Activated T-helper 17 cell treated with anti-CD3 and anti-CD28 coated beads, Interleukin-2, amount 50 U/mL, for 72 hours (primary cell): Measurements from ENCODE around the gene EMP3. TPM values are rescaled to one million over a fixed set of nuclear protein-coding genes. Genes with fewer than 3 reads are reported as not detected.
"Not testable (repeated sequence)": the region's sequence is repeated elsewhere in the genome, so short reads cannot be mapped to it uniquely, and the experiment has no call there.

ENCODE experiments used
- ATAC-seq: fragments of 150-1000 bp; cut with Tn5 transposase; replicated peaks from 2 replicates; pipeline ENCODE4 v1.10.0; 2021; ENCODE audit warnings: mild to moderate bottlenecking, moderate library complexity
- H3K27ac Mint-ChIP-seq: one replicate; pipeline ENCODE4 v1.8.0; 2022; ENCODE audit warnings: mixed read lengths
- H3K27me3 Mint-ChIP-seq: one replicate; pipeline ENCODE4 v1.8.0; 2022; ENCODE audit warnings: mixed read lengths
- H3K36me3 Mint-ChIP-seq: one replicate; pipeline ENCODE4 v1.8.0; 2022; ENCODE audit warnings: low read depth, mild to moderate bottlenecking, mixed read lengths
- H3K4me1 Mint-ChIP-seq: one replicate; pipeline ENCODE4 v1.8.0; 2022; ENCODE audit warnings: mixed read lengths
- H3K4me3 Mint-ChIP-seq: one replicate; pipeline ENCODE4 v1.8.0; 2022; ENCODE audit warnings: mild to moderate bottlenecking, mixed read lengths
- H3K9me3 Mint-ChIP-seq: one replicate; pipeline ENCODE4 v1.8.0; 2022; ENCODE audit warnings: mixed read lengths
- total RNA-seq, 2 donors: library from RNA; stranded (reverse); gene quantifications; one replicate each; pipeline ENCODE4 v1.2.3, GENCODE V29; 2022

EMP3 gene
- total RNA-seq, 2 donors from 2014 or later = 190 to 192 TPM

DNA sequence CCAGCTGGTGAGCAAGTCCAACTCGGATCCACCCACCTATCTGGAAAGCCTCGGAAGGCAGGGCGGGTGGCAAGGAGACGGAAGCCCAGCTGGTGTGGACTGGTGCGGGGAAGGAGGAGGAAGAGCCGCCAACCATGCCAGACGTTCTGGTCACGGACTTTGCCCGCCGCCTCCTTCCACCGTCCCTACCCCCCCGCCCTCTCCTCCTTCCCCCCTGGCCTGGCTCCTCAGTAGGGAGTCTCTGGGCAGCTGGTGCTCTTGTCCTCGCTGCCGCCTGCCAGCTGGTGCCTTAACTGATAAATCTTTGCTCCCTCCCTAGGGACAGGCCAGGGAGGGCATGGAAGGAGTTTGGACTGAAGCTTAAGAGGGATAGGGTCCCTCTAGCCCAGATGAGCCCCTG, 43.6 kb downstream of the EMP3 start:
- H3K36me3 Mint-ChIP-seq = peaks cover 3% of the 10 kb centered on the region
- H3K4me3 Mint-ChIP-seq = no peak overlapping the region
- no peak overlapping the region for H3K27ac Mint-ChIP-seq
- ATAC-seq = no peak
- H3K27me3 Mint-ChIP-seq = no peaks in the 10 kb centered on the region
- no peaks in the 10 kb centered on the region for H3K9me3 Mint-ChIP-seq
- no peaks in the 10 kb centered on the region for H3K4me1 Mint-ChIP-seq

DNA sequence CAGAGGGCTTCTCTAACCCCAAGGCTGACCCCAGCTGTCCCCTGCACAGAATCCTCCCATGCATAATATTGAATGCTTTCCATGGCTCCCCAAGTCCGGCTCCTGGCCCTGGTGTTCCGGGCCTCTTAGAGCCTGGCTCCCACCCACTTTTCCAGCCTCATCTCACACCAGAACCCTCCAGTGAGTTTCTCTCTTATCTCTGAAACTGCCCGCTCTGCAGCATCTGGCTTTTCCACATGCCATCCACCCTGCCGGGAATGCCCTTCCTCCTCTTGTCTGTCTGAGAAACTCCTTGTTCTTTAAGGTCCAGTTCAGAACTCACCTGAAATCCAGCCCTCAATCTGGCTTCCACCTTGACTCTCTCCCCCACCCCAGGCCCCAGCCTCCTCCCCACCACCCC, 45.6 kb downstream of the EMP3 start:
- H3K4me3 Mint-ChIP-seq = no peak overlapping the region
- H3K27ac Mint-ChIP-seq = peak overlapping the region; percentile 13
- H3K36me3 Mint-ChIP-seq = no peaks in the 10 kb centered on the region
- H3K9me3 Mint-ChIP-seq = no peaks in the 10 kb centered on the region
- no peaks in the 10 kb centered on the region for H3K4me1 Mint-ChIP-seq
- ATAC-seq = no peak
- no peaks in the 10 kb centered on the region for H3K27me3 Mint-ChIP-seq

DNA sequence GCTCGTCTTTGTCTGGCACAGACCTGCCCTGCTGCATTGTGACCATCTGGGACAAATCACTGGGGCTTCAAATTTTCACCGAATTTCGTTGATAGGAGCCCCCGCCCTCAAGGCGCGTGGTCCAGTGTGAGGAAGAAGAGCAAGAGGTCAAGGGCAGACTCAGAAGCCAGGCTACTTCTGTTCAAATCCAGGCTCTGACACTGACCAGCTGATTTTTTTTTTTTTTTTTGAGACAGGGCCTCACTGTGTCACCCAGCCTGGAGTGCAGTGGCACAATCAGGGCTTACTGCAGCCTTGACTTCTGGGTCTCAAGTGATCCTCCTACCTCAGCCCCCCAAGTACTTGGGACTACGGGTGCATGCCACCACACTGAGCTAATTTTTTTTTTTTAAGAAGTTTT, 46.0 kb downstream of the EMP3 start:
- H3K27me3 Mint-ChIP-seq = no peaks in the 10 kb centered on the region
- H3K9me3 Mint-ChIP-seq = no peaks in the 10 kb centered on the region
- H3K4me1 Mint-ChIP-seq = no peaks in the 10 kb centered on the region
- no peak for ATAC-seq
- no peaks in the 10 kb centered on the region for H3K36me3 Mint-ChIP-seq
- no peak overlapping the region for H3K4me3 Mint-ChIP-seq
- H3K27ac Mint-ChIP-seq = no peak overlapping the region

DNA sequence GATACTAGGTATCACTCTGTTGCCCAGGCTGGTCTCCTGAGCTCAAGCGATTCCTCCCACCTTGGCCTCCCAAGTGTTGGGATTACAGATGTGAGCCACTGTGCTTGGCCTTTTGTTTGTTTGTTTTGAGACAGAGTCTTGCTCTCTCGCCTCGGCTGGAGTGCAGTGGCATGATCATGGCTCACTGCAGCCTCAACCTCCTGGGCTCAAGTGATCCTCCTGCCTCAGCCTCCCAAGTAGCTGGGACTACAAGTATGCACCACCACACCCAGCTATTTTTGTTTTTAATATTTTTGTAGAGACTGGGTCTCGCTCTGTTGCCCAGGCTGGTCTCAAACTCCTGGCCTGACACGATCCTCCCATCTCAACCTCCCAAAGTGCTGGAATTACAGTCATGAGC, 46.4 kb downstream of the EMP3 start:
- ATAC-seq, H3K9me3 Mint-ChIP-seq, H3K4me3 Mint-ChIP-seq, H3K36me3 Mint-ChIP-seq, H3K4me1 Mint-ChIP-seq, H3K27ac Mint-ChIP-seq, H3K27me3 Mint-ChIP-seq: not testable (repeated sequence)

DNA sequence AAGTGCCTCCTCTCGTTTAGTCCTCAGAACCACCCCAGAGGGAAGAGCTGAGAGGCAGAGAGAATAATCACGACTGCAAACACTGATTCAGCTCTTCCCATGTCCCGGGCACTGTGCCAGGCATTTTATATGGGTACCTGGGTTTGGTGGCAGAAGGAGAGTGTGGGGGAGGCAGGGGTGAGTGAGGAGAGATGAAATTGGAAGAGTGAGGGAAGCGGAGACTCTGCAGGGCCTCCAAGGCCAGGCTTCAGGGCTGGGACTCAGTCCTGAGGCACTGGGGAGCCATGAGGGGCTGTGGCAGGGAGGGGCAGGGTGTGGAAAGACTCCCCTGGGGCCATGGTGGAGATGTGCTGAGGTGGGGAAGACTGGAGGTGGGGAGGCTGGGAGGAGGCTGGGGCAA, 47.6 kb downstream of the EMP3 start:
- Mint-ChIP-seq H3K27ac (no peak overlapping the region), H3K4me3 (no peak overlapping the region), H3K4me1 (no peaks in the 10 kb centered on the region), H3K36me3 (no peaks in the 10 kb centered on the region), H3K9me3 (no peaks in the 10 kb centered on the region), H3K27me3 (no peaks in the 10 kb centered on the region)
- ATAC-seq = no peak

DNA sequence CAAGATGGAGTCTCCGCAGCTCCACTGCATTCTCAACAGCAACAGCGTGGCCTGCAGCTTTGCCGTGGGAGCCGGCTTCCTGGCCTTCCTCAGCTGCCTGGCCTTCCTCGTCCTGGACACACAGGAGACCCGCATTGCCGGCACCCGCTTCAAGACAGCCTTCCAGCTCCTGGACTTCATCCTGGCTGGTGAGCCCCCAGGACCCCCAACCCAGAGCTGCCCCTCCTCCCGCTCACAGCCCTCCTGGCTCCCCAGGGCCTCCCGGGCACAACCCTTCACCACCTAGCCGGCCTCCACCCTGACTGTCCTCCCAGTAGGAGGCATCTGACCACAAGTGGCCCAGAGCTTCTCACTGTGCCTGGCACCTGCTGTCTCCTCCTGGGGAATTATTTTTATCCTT, 48.2 kb downstream of the EMP3 start:
- ATAC-seq = no peak
- H3K36me3 Mint-ChIP-seq = no peaks in the 10 kb centered on the region
- H3K4me1 Mint-ChIP-seq = no peaks in the 10 kb centered on the region
- H3K9me3 Mint-ChIP-seq = no peaks in the 10 kb centered on the region
- no peak overlapping the region for H3K27ac Mint-ChIP-seq
- no peaks in the 10 kb centered on the region for H3K27me3 Mint-ChIP-seq
- H3K4me3 Mint-ChIP-seq = no peak overlapping the region

DNA sequence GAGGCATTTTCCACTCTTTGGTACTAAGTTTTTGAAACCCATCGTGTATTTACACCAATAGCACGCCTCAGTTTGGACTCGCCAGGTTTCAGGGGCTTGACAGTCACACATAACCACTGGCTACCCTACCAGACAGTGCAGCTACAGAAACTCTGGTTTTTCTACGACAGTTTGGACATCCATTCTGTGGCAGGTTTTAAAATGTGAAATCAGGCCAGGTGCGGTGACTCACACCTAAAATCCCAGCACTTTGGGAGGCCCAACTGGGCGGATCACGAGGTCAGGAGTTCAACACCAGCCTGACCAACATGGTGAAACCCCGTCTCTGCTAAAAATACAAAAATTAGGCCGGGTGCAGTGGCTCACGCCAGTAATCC, 52.8 kb downstream of the EMP3 start:
- H3K9me3 Mint-ChIP-seq = no peaks in the 10 kb centered on the region

GRCh38 chr19:48379058-48379457, 53.7 kb downstream of the EMP3 start:
- no peak for ATAC-seq
- Mint-ChIP-seq H3K9me3 (no peaks in the 10 kb centered on the region), H3K4me1 (no peaks in the 10 kb centered on the region), H3K4me3 (no peak overlapping the region), H3K36me3 (peaks cover 28% of the 10 kb centered on the region), H3K27me3 (no peaks in the 10 kb centered on the region), H3K27ac (no peak overlapping the region)

More for the DNA sequence above, 52.8 kb downstream of the EMP3 start:
- no peaks in the 10 kb centered on the region for H3K27me3 Mint-ChIP-seq
- no peak overlapping the region for H3K4me3 Mint-ChIP-seq
- no peaks in the 10 kb centered on the region for H3K4me1 Mint-ChIP-seq
- H3K36me3 Mint-ChIP-seq = peaks cover 20% of the 10 kb centered on the region
- no peak for ATAC-seq
- no peak overlapping the region for H3K27ac Mint-ChIP-seq

Other genes starting within 250 kb of the EMP3 start
- gene PLA2G4C, start 214.7 kb upstream of the EMP3 start, total RNA-seq = 10 to 100 TPM in 1 of 2 donors, 1 to 10 TPM in 1; 9.0 to 57.2 TPM
- 100 to 1,000 TPM; 154 to 206 TPM for gene LIG1, start 155.2 kb upstream of the EMP3 start, total RNA-seq
- 10 to 100 TPM in 1 of 2 donors, 1 to 10 TPM in 1; 9.9 to 11.3 TPM for gene ZSWIM9, start 154.9 kb upstream of the EMP3 start, total RNA-seq
- gene CARD8, start 69.6 kb upstream of the EMP3 start, total RNA-seq = 100 to 1,000 TPM; 161 to 244 TPM
- gene ZNF114, start 55.5 kb upstream of the EMP3 start, total RNA-seq = 1 to 10 TPM in 1 of 2 donors, not detected in 1; 1.4 TPM
- gene TMEM143, start 38.4 kb downstream of the EMP3 start, total RNA-seq = 10 to 100 TPM; 20.5 to 33.7 TPM
- not detected for gene SYNGR4, start 38.8 kb downstream of the EMP3 start, total RNA-seq
- 10 to 100 TPM; 73.8 to 97.0 TPM for gene KDELR1, start 66.0 kb downstream of the EMP3 start, total RNA-seq
- gene GRIN2D, start 68.1 kb downstream of the EMP3 start, total RNA-seq = 1 to 10 TPM in 1 of 2 donors, under 1 TPM in 1; 0.28 to 1.2 TPM
- gene GRWD1, start 120.4 kb downstream of the EMP3 start, total RNA-seq = 10 to 100 TPM; 34.9 to 72.9 TPM
- gene KCNJ14, start 130.0 kb downstream of the EMP3 start, total RNA-seq = 1 to 10 TPM; 1.7 to 2.1 TPM
- gene CYTH2, start 143.8 kb downstream of the EMP3 start, total RNA-seq = 10 to 100 TPM; 30.6 to 35.4 TPM
- gene LMTK3, start 186.3 kb downstream of the EMP3 start, total RNA-seq = 1 to 10 TPM; 3.8 to 5.9 TPM
- gene SULT2B1, start 226.6 kb downstream of the EMP3 start, total RNA-seq = not detected